ENCODE results near the gene LEUTX. TPM values are rescaled to one million over a fixed set of nuclear protein-coding genes. Genes with fewer than 3 reads are reported as not detected.

Gene LEUTX
- total RNA-seq, 1 experiment from 2014 or later: not detected

GRCh38 chr19:39823686-39824085, 45.0 kb downstream of the LEUTX start:
- DNase-seq: no peak
- H4K5ac ChIP-seq (ENCODE audit: insufficient read length, low read depth, low read length): no peak overlapping the region
- WGBS (ENCODE audit: extremely low coverage, insufficient read length, low lambda C conversion rate): no CpG with 5 or more reads among the region's 7 CpGs
- no peak overlapping the region for H2BK12ac ChIP-seq (ENCODE audit: insufficient read length, low read depth, low read length)
- Mint-ChIP-seq H3K36me3 (ENCODE audit: insufficient read depth in 1 of 3, low read depth in 3 of 3) (peaks cover 7 to 18% (median 12%) of the 10 kb centered on the region in 3 experiments), H3K9me3 (no peaks in the 10 kb centered on the region), H3K4me1 (peaks cover 3% of the 10 kb centered on the region in 2 experiments; a peak in 3 of 4 replicates), H3K27ac (no peak overlapping the region), H3K4me3 (no peak overlapping the region), H3K27me3 (ENCODE audit: low read depth) (no peaks in the 10 kb centered on the region)
- no peaks in the 10 kb centered on the region for H3K27me3 ChIP-seq (ENCODE audit: insufficient read depth, low read length)
- peak overlapping the region; percentile 27 for H3K9ac ChIP-seq (ENCODE audit: extremely low read depth, insufficient read length, low read length)
- no peak overlapping the region for H3K27ac ChIP-seq (ENCODE audit: insufficient read length, low read depth, low read length)
- no peak overlapping the region for H2BK15ac ChIP-seq (ENCODE audit: low read depth, low read length)
- peak overlapping the region; percentile 80 for H3K4me2 ChIP-seq (ENCODE audit: insufficient read depth, insufficient read length, low read length)
- no peaks in the 10 kb centered on the region for H3K9me3 ChIP-seq (ENCODE audit: control insufficient read depth, low read depth, low read length)
- no peak overlapping the region for H3K18ac ChIP-seq (ENCODE audit: insufficient read length, low read depth, low read length)
- H3K23me2 ChIP-seq (ENCODE audit: insufficient read length, low read depth, low read length, poor library complexity, severe bottlenecking): peaks cover 8% of the 10 kb centered on the region
- H3K4ac ChIP-seq (ENCODE audit: low read depth, low read length): no peak overlapping the region
- no peak overlapping the region for H2BK20ac ChIP-seq (ENCODE audit: low read depth, low read length, poor library complexity, severe bottlenecking)
- H3T11ph ChIP-seq (ENCODE audit: low read length): no peak overlapping the region
- H2AK5ac ChIP-seq (ENCODE audit: insufficient read length, low read length): no peak overlapping the region
- no peaks in the 10 kb centered on the region for H3K79me1 ChIP-seq (ENCODE audit: insufficient read depth, low read depth, low read length, poor library complexity, severe bottlenecking)
- no peak overlapping the region for H3K14ac ChIP-seq (ENCODE audit: insufficient read depth, low read length)
- H4K91ac ChIP-seq (ENCODE audit: insufficient read length, low read depth, low read length): no peak overlapping the region
- no peak overlapping the region for H2BK5ac ChIP-seq (ENCODE audit: insufficient read length, low read length)
- H4K20me1 ChIP-seq (ENCODE audit: control insufficient read depth, insufficient read depth, insufficient read length): no peaks in the 10 kb centered on the region
- TF ChIP-seq, protein P1, sequence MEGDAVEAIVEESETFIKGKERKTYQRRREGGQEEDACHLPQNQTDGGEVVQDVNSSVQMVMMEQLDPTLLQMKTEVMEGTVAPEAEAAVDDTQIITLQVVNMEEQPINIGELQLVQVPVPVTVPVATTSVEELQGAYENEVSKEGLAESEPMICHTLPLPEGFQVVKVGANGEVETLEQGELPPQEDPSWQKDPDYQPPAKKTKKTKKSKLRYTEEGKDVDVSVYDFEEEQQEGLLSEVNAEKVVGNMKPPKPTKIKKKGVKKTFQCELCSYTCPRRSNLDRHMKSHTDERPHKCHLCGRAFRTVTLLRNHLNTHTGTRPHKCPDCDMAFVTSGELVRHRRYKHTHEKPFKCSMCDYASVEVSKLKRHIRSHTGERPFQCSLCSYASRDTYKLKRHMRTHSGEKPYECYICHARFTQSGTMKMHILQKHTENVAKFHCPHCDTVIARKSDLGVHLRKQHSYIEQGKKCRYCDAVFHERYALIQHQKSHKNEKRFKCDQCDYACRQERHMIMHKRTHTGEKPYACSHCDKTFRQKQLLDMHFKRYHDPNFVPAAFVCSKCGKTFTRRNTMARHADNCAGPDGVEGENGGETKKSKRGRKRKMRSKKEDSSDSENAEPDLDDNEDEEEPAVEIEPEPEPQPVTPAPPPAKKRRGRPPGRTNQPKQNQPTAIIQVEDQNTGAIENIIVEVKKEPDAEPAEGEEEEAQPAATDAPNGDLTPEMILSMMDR (conservative IDR thresholded peaks at IDR 0.05): no peak
- H3K4me1 ChIP-seq (ENCODE audit: insufficient read depth, low read length): no peaks in the 10 kb centered on the region
- H3K79me2 ChIP-seq (ENCODE audit: insufficient read depth, low read length): no peaks in the 10 kb centered on the region
- H2BK120ac ChIP-seq (ENCODE audit: low read depth, low read length, poor library complexity, severe bottlenecking): no peak overlapping the region
- H4K8ac ChIP-seq (replicated peaks; ENCODE audit: insufficient read length, low read depth, low read length): no peak overlapping the region
- H3K56ac ChIP-seq (ENCODE audit: insufficient read length, low read depth, low read length): no peak overlapping the region
- no peak overlapping the region for H2AFZ ChIP-seq (ENCODE audit: low read length)
- H3K23ac ChIP-seq (ENCODE audit: insufficient read length, low read depth, low read length): no peak overlapping the region

Measured in H9 (cell line).